SU-DHL-6 (cell line): Measurements from ENCODE around the gene C19orf67.
A peak's percentile ranks its signal among the peaks of the same experiment; 100 is the strongest.

Source experiments
- H2AFZ ChIP-seq: fragments of 200-600 bp; sonication (generic); 2 replicates; pipeline ENCODE4 v1.6.1; 2014; ENCODE audit warnings: low read depth, mild to moderate bottlenecking, moderate library complexity, mixed read lengths, antibody characterized with exemption, low read length; ENCODE audit not compliant: severe bottlenecking
- H3F3A ChIP-seq: fragments of 200-600 bp; shearing (Covaris generic); 2 replicates; pipeline ENCODE4 v1.6.0; 2016; ENCODE audit warnings: antibody characterized with exemption, mild to moderate bottlenecking; ENCODE audit not compliant: insufficient read depth
- H3K27ac ChIP-seq: fragments of 200-600 bp; sonication (generic); 2 replicates; pipeline ENCODE4 v1.5.1; 2016; ENCODE audit warnings: low read depth, mild to moderate bottlenecking, low read length, moderate library complexity, mixed read lengths
- H3K27me3 ChIP-seq: fragments of 200-600 bp; sonication (generic), shearing (Covaris generic); 2 replicates; pipeline ENCODE4 v1.6.0; 2014; ENCODE audit warnings: mild to moderate bottlenecking, low read length
- H3K36me3 ChIP-seq: fragments of 200-600 bp; sonication (generic); 2 replicates; pipeline ENCODE4 v1.6.1; 2014; ENCODE audit warnings: mild to moderate bottlenecking, low read length, mixed read lengths
- H3K4me2 ChIP-seq: fragments of 300-600, 200-600 bp; shearing (Covaris generic), sonication (generic); 2 replicates; pipeline ENCODE4 v1.6.0; 2014; ENCODE audit warnings: low read length, low read depth, mild to moderate bottlenecking; ENCODE audit not compliant: poor library complexity, severe bottlenecking
- H3K4me3 ChIP-seq: fragments of 200-600 bp; sonication (generic); 2 replicates; pipeline ENCODE4 v1.5.1; 2014; ENCODE audit warnings: antibody characterized with exemption, low read length, mild to moderate bottlenecking, mixed read lengths; ENCODE audit not compliant: insufficient read depth, poor library complexity, severe bottlenecking
- H3K79me2 ChIP-seq: fragments of 200-600 bp; sonication (generic); 2 replicates; pipeline ENCODE4 v1.6.1; 2014; ENCODE audit warnings: mild to moderate bottlenecking, low read length, moderate library complexity; ENCODE audit not compliant: insufficient read depth
- H3K9ac ChIP-seq: fragments of 200-600 bp; sonication (generic); 2 replicates; pipeline ENCODE4 v1.7.0; 2014; ENCODE audit warnings: mild to moderate bottlenecking, low read length
- H3K9me2 ChIP-seq: fragments of 200-600 bp; sonication (generic); replicated peaks from 2 replicates; pipeline ENCODE4 v1.6.1; 2014; ENCODE audit warnings: low read length; ENCODE audit not compliant: insufficient read depth
- H3K9me3 ChIP-seq: fragments of 200-600 bp; sonication (generic); 2 replicates; pipeline ENCODE4 v1.6.1; 2014; ENCODE audit warnings: low read length, mixed read lengths; ENCODE audit not compliant: insufficient read depth
- H4K20me1 ChIP-seq: fragments of 200-600 bp; sonication (generic); 2 replicates; pipeline ENCODE4 v1.6.1; 2014; ENCODE audit warnings: low read depth, mild to moderate bottlenecking, antibody characterized with exemption, low read length, moderate library complexity, mixed read lengths
- CTCF ChIP-seq: fragments of 200-600 bp; sonication (generic); IDR thresholded peaks from one replicate; pipeline ENCODE4 v1.5.1; 2017; ENCODE audit warnings: antibody characterized with exemption, mild to moderate bottlenecking, low read length, moderate library complexity; ENCODE audit not compliant: insufficient read depth, poor library complexity, severe bottlenecking
- EZH2phosphoT487 ChIP-seq: fragments of 200-600 bp; sonication (generic), shearing (Covaris generic); conservative IDR thresholded peaks from 2 replicates; pipeline ENCODE4 v1.6.1; 2018; ENCODE audit warnings: mild to moderate bottlenecking, antibody characterized with exemption, low read length, moderate library complexity, mixed read lengths

C19orf67 gene

GRCh38 chr19:14119644-14120496 lies 34.3 kb upstream of the C19orf67 start:
- Histone ChIP-seq H3K9me2 (no peaks in the 10 kb centered on the region), H3K9ac (no peak overlapping the region), H3K27ac (no peak overlapping the region), H3F3A (peaks cover 31% of the 10 kb centered on the region), H4K20me1 (0 out of 2 replicates have a peak, but pooled peaks cover 3% of the 10 kb centered on the region), H3K4me2 (no peak overlapping the region), H3K79me2 (peaks cover 19% of the 10 kb centered on the region), H3K27me3 (no peaks in the 10 kb centered on the region), H3K36me3 (no peaks in the 10 kb centered on the region), H2AFZ (no peak overlapping the region), H3K4me3 (no peak overlapping the region), H3K9me3 (no peaks in the 10 kb centered on the region)
- TF ChIP-seq EZH2phosphoT487, result no peak
- TF ChIP-seq CTCF, result no peak

- no peaks in the 10 kb centered on the region for H3K27me3 ChIP-seq
- H3K4me3 ChIP-seq, result no peak overlapping the region
- no peaks in the 10 kb centered on the region for H3K9me2 ChIP-seq
- H3K27ac ChIP-seq, result peak overlapping the region; percentile 38
- H3K9me3 ChIP-seq, result no peaks in the 10 kb centered on the region
- H3F3A ChIP-seq, result peaks cover 31% of the 10 kb centered on the region
- H2AFZ ChIP-seq, result no peak overlapping the region
- H4K20me1 ChIP-seq, result 0 out of 2 replicates have a peak, but pooled peaks cover 3% of the 10 kb centered on the region
- no peaks in the 10 kb centered on the region for H3K36me3 ChIP-seq
- H3K79me2 ChIP-seq, result peaks cover 19% of the 10 kb centered on the region
- H3K9ac ChIP-seq, result peak overlapping the region; percentile 65; the same call in 1 of the 2 replicates
- peak overlapping the region; percentile 59 for H3K4me2 ChIP-seq
- TF ChIP-seq EZH2phosphoT487 (no peak), CTCF (no peak)
Measured at GRCh38 chr19:14119146-14119545, 33.6 kb upstream of the C19orf67 start.

- H2AFZ ChIP-seq, result no peak overlapping the region
- no peaks in the 10 kb centered on the region for H3K36me3 ChIP-seq
- H3K79me2 ChIP-seq, result peaks cover 22% of the 10 kb centered on the region
- TF ChIP-seq CTCF, result no peak
- TF ChIP-seq EZH2phosphoT487, result no peak
- peak overlapping the region; percentile 65 for H3K9ac ChIP-seq
- peaks cover 31% of the 10 kb centered on the region for H3F3A ChIP-seq
- H3K4me2 ChIP-seq, result peak overlapping the region; percentile 59
- no peaks in the 10 kb centered on the region for H3K27me3 ChIP-seq
- H4K20me1 ChIP-seq, result 0 out of 2 replicates have a peak, but pooled peaks cover 3% of the 10 kb centered on the region
- H3K4me3 ChIP-seq, result peak overlapping the region; percentile 64
- peak overlapping the region; percentile 38 for H3K27ac ChIP-seq
- H3K9me3 ChIP-seq, result no peaks in the 10 kb centered on the region
- H3K9me2 ChIP-seq, result no peaks in the 10 kb centered on the region
Measured at GRCh38 chr19:14118165-14119051, 32.8 kb upstream of the C19orf67 start.
